GM23338 (cell line): ENCODE data around the gene JMJD1C. TPM values are rescaled to one million over a fixed set of nuclear protein-coding genes. Genes with fewer than 3 reads are reported as not detected.

Experiments used
- ATAC-seq: fragments of 200-7000 bp; cut with Tn5 transposase; 3 replicates; pipeline ENCODE4 v1.9.1; 2020
- DNase-seq: peaks from one replicate; pipeline ENCODE4 v3.0.0-alpha.2; 2015; ENCODE audit warnings: low spot score
- H2AFZ ChIP-seq: fragments of 200-600 bp; sonication (generic); 2 replicates; pipeline ENCODE4 v1.8.0; 2016; ENCODE audit warnings: antibody characterized with exemption, mild to moderate bottlenecking, moderate library complexity
- H3F3A ChIP-seq: fragments of 200-600 bp; sonication (generic); replicated peaks from 2 replicates; pipeline ENCODE4 v1.8.0; 2017; ENCODE audit warnings: antibody characterized with exemption, mixed run types, low read depth
- H3K27ac ChIP-seq: fragments of 200-600 bp; sonication (generic); 2 replicates; pipeline ENCODE4 v1.6.1; 2016; ENCODE audit warnings: low read depth
- H3K27me3 ChIP-seq: fragments of 200-600 bp; sonication (generic); 2 replicates; pipeline ENCODE4 v1.8.0; 2016; ENCODE audit warnings: mild to moderate bottlenecking, mixed run types, moderate library complexity; ENCODE audit not compliant: insufficient read depth
- H3K36me3 ChIP-seq: fragments of 200-600 bp; sonication (generic); 2 replicates; pipeline ENCODE4 v1.8.0; 2016; ENCODE audit warnings: mild to moderate bottlenecking; ENCODE audit not compliant: insufficient read depth
- H3K4me1 ChIP-seq: fragments of 200-600 bp; sonication (generic); 2 replicates; pipeline ENCODE4 v1.8.0; 2016; ENCODE audit warnings: mild to moderate bottlenecking, moderate library complexity; ENCODE audit not compliant: insufficient read depth
- H3K4me2 ChIP-seq: fragments of 200-600 bp; sonication (generic); 2 replicates; pipeline ENCODE4 v1.7.1; 2017; ENCODE audit warnings: mixed run types
- H3K4me3 ChIP-seq: fragments of 200-600 bp; sonication (generic); 2 replicates; pipeline ENCODE4 v1.6.1; 2016; ENCODE audit warnings: mixed run types
- H3K79me2 ChIP-seq: fragments of 200-600 bp; sonication (generic); replicated peaks from 2 replicates; pipeline ENCODE4 v1.8.0; 2017; ENCODE audit warnings: mild to moderate bottlenecking; ENCODE audit not compliant: insufficient read depth
- H3K9me2 ChIP-seq: fragments of 200-600 bp; sonication (generic); 2 replicates; pipeline ENCODE4 v1.8.0; 2017; ENCODE audit not compliant: insufficient read depth
- H4K20me1 ChIP-seq: fragments of 200-600 bp; sonication (generic); replicated peaks from 2 replicates; pipeline ENCODE4 v1.8.0; 2017; ENCODE audit warnings: mild to moderate bottlenecking; ENCODE audit not compliant: insufficient read depth
- H3K27ac Mint-ChIP-seq: 2 replicates; pipeline ENCODE4 v1.8.0; 2020; ENCODE audit warnings: inconsistent platforms, mild to moderate bottlenecking, moderate library complexity, mixed read lengths
- H3K27me3 Mint-ChIP-seq: 3 replicates; pipeline ENCODE4 v1.8.0; 2022; ENCODE audit warnings: low read depth, mild to moderate bottlenecking, moderate library complexity, mixed read lengths, inconsistent platforms; ENCODE audit not compliant: insufficient read depth, poor library complexity
- H3K36me3 Mint-ChIP-seq: 3 replicates; pipeline ENCODE4 v1.8.0; 2021; ENCODE audit warnings: low read depth, mild to moderate bottlenecking, inconsistent platforms, moderate library complexity, mixed read lengths
- H3K4me1 Mint-ChIP-seq: 3 replicates; pipeline ENCODE4 v1.8.0; 2020; ENCODE audit warnings: mild to moderate bottlenecking, inconsistent platforms, mixed read lengths
- H3K4me3 Mint-ChIP-seq: 3 replicates; pipeline ENCODE4 v1.8.0; 2021; ENCODE audit warnings: moderate library complexity, mild to moderate bottlenecking, inconsistent platforms, mixed read lengths
- H3K9me3 Mint-ChIP-seq: 3 replicates; pipeline ENCODE4 v1.8.0; 2020; ENCODE audit warnings: moderate library complexity, mild to moderate bottlenecking, inconsistent platforms, mixed read lengths
- CREB1 ChIP-seq: fragments of 250-450 bp; sonication (Bioruptor Pico); IDR thresholded peaks from 2 replicates; pipeline ENCODE4 v1.5.0; 2020; ENCODE audit warnings: low read depth, mild to moderate bottlenecking, moderate library complexity
- ETS1 ChIP-seq: IDR thresholded peaks from 2 replicates; pipeline ENCODE4 v1.6.1; 2016; ENCODE audit warnings: antibody characterized with exemption
- EZH2 ChIP-seq: fragments of 200-600 bp; sonication (generic); IDR thresholded peaks from one replicate; pipeline ENCODE4 v1.8.0; 2017; ENCODE audit warnings: antibody characterized with exemption, mild to moderate bottlenecking, low read depth; ENCODE audit not compliant: unreplicated experiment
- EZH2phosphoT487 ChIP-seq: fragments of 200-600 bp; sonication (generic); IDR thresholded peaks from one replicate; pipeline ENCODE4 v1.8.1; 2018; ENCODE audit warnings: antibody characterized with exemption; ENCODE audit not compliant: unreplicated experiment
- JUNB ChIP-seq: IDR thresholded peaks from one replicate; pipeline ENCODE4 v1.6.1; 2016; ENCODE audit warnings: antibody characterized with exemption; ENCODE audit not compliant: unreplicated experiment
- NANOG ChIP-seq: IDR thresholded peaks from 2 replicates; pipeline ENCODE4 v1.6.1; 2016; ENCODE audit warnings: antibody characterized with exemption, borderline replicate concordance
- POLR2AphosphoS5 ChIP-seq: IDR thresholded peaks from 2 replicates; pipeline ENCODE4 v1.6.1; 2016; ENCODE audit warnings: antibody characterized with exemption, low read depth
- STAT1 ChIP-seq: IDR thresholded peaks from one replicate; pipeline ENCODE4 v1.6.1; 2016; ENCODE audit warnings: antibody characterized with exemption; ENCODE audit not compliant: unreplicated experiment
- ZNF114 ChIP-seq: fragments of 250-450 bp; sonication (Bioruptor Pico); IDR thresholded peaks from 2 replicates; pipeline ENCODE4 v1.5.0; 2020; ENCODE audit warnings: mild to moderate bottlenecking, moderate library complexity
- ZNF331 ChIP-seq: fragments of 250-450 bp; sonication (Bioruptor Pico); IDR thresholded peaks from 2 replicates; pipeline ENCODE4 v1.5.0; 2020; ENCODE audit warnings: low read depth, mild to moderate bottlenecking, moderate library complexity
- polyA plus RNA-seq: library from polyadenylated mRNA; unstranded; fragments of >200 nt; fragmentation: Nextera tagmentation; extraction: Ambion mirVana; gene quantifications from 2 replicates; pipeline ENCODE4 v1.2.1, GENCODE V29; 2016
- total RNA-seq: library from RNA; depleted of rRNA; stranded (reverse); fragments of >200 nt; shearing (Covaris generic); gene quantifications from 2 replicates; pipeline ENCODE4 v1.2.3, GENCODE V29; 2014
- TF ChIP-seq, protein P1 (sequence below), 2 experiments: fragments of 200-600 bp in 1 of 2; sonication (generic) in 1 of 2; conservative IDR thresholded peaks; 2 replicates each; pipeline versions ENCODE4 v1.5.1 to v1.6.1; 2016 to 2017; ENCODE audit warnings: antibody characterized with exemption in 2 of 2, low read depth in 2 of 2, mild to moderate bottlenecking in 2 of 2, moderate library complexity in 1 of 2
- TF ChIP-seq, protein P2 (sequence below): fragments of 250-450 bp; sonication (Bioruptor Pico); IDR thresholded peaks from 2 replicates; pipeline ENCODE4 v1.5.0; 2020; ENCODE audit warnings: mild to moderate bottlenecking, moderate library complexity
- TF ChIP-seq, protein P3 (sequence below): IDR thresholded peaks from one replicate; pipeline ENCODE4 v1.6.1; 2018; ENCODE audit warnings: antibody characterized with exemption; ENCODE audit not compliant: unreplicated experiment

JMJD1C gene
- total and polyA plus RNA-seq, 2 experiments from 2014 or later: 333 to 435 TPM

DNA sequence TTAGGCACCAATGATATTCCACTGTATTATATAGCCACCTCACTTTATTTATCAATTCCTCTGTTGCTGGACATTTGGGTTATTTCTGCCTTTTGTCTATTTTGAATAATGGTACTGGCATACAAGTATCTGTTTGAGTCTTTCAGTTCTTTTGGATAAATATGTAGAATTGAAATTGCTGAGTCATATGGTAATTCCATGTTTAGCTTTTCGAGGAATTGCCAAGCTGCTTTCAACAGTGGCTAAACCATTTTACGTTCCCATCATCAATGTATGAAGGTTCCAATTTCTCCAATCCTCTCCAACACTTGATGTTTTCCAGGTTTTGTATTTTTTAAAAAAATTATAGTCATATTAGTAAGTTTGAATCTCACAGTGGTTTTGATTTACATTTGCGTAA is 42.3 kb downstream of the JMJD1C start:
- Histone ChIP-seq H3K4me1 (peaks cover 6% of the 10 kb centered on the region; the same call in 1 of the 2 replicates), H4K20me1 (no peaks in the 10 kb centered on the region; the same call in 1 of the 2 replicates), H3K4me2 (no peak overlapping the region), H3K9me2 (no peaks in the 10 kb centered on the region), H3K79me2 (peaks cover 89% of the 10 kb centered on the region), H3K27me3 (no peaks in the 10 kb centered on the region), H3K36me3 (no peaks in the 10 kb centered on the region), H3F3A (no peaks in the 10 kb centered on the region), H3K4me3 (no peak overlapping the region), H3K27ac (peak overlapping the region; percentile 10; the same call in 1 of the 2 replicates), H2AFZ (no peak overlapping the region)
- H3K4me1 Mint-ChIP-seq: peaks cover 6% of the 10 kb centered on the region; the same call in 1 of the 3 replicates
- H3K4me3 Mint-ChIP-seq: no peak overlapping the region
- ATAC-seq: no peak
- H3K27me3 Mint-ChIP-seq: no peaks in the 10 kb centered on the region
- peak overlapping the region; percentile 76; the same call in 1 of the 2 replicates for H3K27ac Mint-ChIP-seq
- DNase-seq: no peak
- TF ChIP-seq ZNF114 (CRISPR knock-in tag): no peak
- TF ChIP-seq JUNB: no peak
- TF ChIP-seq STAT1: no peak
- no peak for TF ChIP-seq POLR2AphosphoS5
- no peak for TF ChIP-seq CREB1 (CRISPR knock-in tag)
- no peak for TF ChIP-seq ZNF331 (CRISPR knock-in tag)
- TF ChIP-seq, protein P1, sequence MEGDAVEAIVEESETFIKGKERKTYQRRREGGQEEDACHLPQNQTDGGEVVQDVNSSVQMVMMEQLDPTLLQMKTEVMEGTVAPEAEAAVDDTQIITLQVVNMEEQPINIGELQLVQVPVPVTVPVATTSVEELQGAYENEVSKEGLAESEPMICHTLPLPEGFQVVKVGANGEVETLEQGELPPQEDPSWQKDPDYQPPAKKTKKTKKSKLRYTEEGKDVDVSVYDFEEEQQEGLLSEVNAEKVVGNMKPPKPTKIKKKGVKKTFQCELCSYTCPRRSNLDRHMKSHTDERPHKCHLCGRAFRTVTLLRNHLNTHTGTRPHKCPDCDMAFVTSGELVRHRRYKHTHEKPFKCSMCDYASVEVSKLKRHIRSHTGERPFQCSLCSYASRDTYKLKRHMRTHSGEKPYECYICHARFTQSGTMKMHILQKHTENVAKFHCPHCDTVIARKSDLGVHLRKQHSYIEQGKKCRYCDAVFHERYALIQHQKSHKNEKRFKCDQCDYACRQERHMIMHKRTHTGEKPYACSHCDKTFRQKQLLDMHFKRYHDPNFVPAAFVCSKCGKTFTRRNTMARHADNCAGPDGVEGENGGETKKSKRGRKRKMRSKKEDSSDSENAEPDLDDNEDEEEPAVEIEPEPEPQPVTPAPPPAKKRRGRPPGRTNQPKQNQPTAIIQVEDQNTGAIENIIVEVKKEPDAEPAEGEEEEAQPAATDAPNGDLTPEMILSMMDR (conservative IDR thresholded peaks at IDR 0.05; ENCODE audit: low read depth in 2 of 2): no peak
- TF ChIP-seq, protein P2, sequence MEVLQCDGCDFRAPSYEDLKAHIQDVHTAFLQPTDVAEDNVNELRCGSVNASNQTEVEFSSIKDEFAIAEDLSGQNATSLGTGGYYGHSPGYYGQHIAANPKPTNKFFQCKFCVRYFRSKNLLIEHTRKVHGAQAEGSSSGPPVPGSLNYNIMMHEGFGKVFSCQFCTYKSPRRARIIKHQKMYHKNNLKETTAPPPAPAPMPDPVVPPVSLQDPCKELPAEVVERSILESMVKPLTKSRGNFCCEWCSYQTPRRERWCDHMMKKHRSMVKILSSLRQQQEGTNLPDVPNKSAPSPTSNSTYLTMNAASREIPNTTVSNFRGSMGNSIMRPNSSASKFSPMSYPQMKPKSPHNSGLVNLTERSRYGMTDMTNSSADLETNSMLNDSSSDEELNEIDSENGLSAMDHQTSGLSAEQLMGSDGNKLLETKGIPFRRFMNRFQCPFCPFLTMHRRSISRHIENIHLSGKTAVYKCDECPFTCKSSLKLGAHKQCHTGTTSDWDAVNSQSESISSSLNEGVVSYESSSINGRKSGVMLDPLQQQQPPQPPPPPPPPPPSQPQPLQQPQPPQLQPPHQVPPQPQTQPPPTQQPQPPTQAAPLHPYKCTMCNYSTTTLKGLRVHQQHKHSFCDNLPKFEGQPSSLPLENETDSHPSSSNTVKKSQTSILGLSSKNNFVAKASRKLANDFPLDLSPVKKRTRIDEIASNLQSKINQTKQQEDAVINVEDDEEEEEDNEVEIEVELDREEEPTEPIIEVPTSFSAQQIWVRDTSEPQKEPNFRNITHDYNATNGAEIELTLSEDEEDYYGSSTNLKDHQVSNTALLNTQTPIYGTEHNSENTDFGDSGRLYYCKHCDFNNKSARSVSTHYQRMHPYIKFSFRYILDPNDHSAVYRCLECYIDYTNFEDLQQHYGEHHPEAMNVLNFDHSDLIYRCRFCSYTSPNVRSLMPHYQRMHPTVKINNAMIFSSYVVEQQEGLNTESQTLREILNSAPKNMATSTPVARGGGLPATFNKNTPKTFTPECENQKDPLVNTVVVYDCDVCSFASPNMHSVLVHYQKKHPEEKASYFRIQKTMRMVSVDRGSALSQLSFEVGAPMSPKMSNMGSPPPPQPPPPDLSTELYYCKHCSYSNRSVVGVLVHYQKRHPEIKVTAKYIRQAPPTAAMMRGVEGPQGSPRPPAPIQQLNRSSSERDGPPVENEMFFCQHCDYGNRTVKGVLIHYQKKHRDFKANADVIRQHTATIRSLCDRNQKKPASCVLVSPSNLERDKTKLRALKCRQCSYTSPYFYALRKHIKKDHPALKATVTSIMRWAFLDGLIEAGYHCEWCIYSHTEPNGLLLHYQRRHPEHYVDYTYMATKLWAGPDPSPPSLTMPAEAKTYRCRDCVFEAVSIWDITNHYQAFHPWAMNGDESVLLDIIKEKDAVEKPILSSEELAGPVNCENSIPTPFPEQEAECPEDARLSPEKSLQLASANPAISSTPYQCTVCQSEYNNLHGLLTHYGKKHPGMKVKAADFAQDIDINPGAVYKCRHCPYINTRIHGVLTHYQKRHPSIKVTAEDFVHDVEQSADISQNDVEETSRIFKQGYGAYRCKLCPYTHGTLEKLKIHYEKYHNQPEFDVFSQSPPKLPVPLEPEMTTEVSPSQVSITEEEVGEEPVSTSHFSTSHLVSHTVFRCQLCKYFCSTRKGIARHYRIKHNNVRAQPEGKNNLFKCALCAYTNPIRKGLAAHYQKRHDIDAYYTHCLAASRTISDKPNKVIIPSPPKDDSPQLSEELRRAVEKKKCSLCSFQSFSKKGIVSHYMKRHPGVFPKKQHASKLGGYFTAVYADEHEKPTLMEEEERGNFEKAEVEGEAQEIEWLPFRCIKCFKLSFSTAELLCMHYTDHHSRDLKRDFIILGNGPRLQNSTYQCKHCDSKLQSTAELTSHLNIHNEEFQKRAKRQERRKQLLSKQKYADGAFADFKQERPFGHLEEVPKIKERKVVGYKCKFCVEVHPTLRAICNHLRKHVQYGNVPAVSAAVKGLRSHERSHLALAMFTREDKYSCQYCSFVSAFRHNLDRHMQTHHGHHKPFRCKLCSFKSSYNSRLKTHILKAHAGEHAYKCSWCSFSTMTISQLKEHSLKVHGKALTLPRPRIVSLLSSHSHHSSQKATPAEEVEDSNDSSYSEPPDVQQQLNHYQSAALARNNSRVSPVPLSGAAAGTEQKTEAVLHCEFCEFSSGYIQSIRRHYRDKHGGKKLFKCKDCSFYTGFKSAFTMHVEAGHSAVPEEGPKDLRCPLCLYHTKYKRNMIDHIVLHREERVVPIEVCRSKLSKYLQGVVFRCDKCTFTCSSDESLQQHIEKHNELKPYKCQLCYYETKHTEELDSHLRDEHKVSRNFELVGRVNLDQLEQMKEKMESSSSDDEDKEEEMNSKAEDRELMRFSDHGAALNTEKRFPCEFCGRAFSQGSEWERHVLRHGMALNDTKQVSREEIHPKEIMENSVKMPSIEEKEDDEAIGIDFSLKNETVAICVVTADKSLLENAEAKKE (CRISPR knock-in tag): no peak
- no peak for TF ChIP-seq EZH2
- TF ChIP-seq NANOG: no peak
- TF ChIP-seq ETS1: no peak
- TF ChIP-seq, protein P3, sequence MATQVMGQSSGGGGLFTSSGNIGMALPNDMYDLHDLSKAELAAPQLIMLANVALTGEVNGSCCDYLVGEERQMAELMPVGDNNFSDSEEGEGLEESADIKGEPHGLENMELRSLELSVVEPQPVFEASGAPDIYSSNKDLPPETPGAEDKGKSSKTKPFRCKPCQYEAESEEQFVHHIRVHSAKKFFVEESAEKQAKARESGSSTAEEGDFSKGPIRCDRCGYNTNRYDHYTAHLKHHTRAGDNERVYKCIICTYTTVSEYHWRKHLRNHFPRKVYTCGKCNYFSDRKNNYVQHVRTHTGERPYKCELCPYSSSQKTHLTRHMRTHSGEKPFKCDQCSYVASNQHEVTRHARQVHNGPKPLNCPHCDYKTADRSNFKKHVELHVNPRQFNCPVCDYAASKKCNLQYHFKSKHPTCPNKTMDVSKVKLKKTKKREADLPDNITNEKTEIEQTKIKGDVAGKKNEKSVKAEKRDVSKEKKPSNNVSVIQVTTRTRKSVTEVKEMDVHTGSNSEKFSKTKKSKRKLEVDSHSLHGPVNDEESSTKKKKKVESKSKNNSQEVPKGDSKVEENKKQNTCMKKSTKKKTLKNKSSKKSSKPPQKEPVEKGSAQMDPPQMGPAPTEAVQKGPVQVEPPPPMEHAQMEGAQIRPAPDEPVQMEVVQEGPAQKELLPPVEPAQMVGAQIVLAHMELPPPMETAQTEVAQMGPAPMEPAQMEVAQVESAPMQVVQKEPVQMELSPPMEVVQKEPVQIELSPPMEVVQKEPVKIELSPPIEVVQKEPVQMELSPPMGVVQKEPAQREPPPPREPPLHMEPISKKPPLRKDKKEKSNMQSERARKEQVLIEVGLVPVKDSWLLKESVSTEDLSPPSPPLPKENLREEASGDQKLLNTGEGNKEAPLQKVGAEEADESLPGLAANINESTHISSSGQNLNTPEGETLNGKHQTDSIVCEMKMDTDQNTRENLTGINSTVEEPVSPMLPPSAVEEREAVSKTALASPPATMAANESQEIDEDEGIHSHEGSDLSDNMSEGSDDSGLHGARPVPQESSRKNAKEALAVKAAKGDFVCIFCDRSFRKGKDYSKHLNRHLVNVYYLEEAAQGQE: no peak
- TF ChIP-seq EZH2phosphoT487: no peak
- no peaks in the 10 kb centered on the region for H3K36me3 Mint-ChIP-seq
- no peaks in the 10 kb centered on the region for H3K9me3 Mint-ChIP-seq
